CD14-positive monocyte (primary cell): Measurements from ENCODE around the gene CDK6. TPM values are rescaled to one million over a fixed set of nuclear protein-coding genes. Genes with fewer than 3 reads are reported as not detected.
A peak's percentile ranks its signal among the peaks of the same experiment; 100 is the strongest.

Source experiments
- DNase-seq, 3 donors: peaks; one replicate each; pipeline ENCODE4 v3.0.0-alpha.2; 2011 to 2022
- H2AFZ ChIP-seq: 2 replicates; pipeline ENCODE4 v1.6.0; 2012; ENCODE audit warnings: mild to moderate bottlenecking, low read depth, low read length, inconsistent platforms; ENCODE audit not compliant: insufficient read depth, poor library complexity, severe bottlenecking
- H3K27ac ChIP-seq, 2 donors: 1 replicate in 1 of 2; 2 replicates in 1 of 2; pipeline ENCODE4 v1.5.1; 2012 to 2013; ENCODE audit warnings: low read length in 2 of 2, control low read depth in 1 of 2, inconsistent platforms in 1 of 2, low read depth in 1 of 2, mild to moderate bottlenecking in 1 of 2
- H3K27me3 ChIP-seq, 2 donors: one replicate each; pipeline versions ENCODE4 v1.6.0 to v1.6.1; 2011 to 2013; ENCODE audit warnings: low read length in 2 of 2; ENCODE audit not compliant: control insufficient read depth in 2 of 2, insufficient read depth in 2 of 2
- H3K36me3 ChIP-seq, 2 donors: replicated peaks in 1 of 2; 1 replicate in 1 of 2; 2 replicates in 1 of 2; pipeline versions ENCODE4 v1.5.1 to v1.6.1; 2012 to 2013; ENCODE audit warnings: low read length in 2 of 2, control low read depth in 1 of 2, inconsistent platforms in 1 of 2, mild to moderate bottlenecking in 1 of 2; ENCODE audit not compliant: insufficient read depth in 2 of 2, control insufficient read depth in 1 of 2
- H3K4me1 ChIP-seq, 2 donors: 1 replicate in 1 of 2; 2 replicates in 1 of 2; pipeline versions ENCODE4 v1.5.1 to v1.6.1; 2012 to 2013; ENCODE audit warnings: low read length in 2 of 2, control low read depth in 1 of 2, inconsistent platforms in 1 of 2, mild to moderate bottlenecking in 1 of 2, moderate library complexity in 1 of 2; ENCODE audit not compliant: insufficient read depth in 2 of 2, control insufficient read depth in 1 of 2
- H3K4me2 ChIP-seq: replicated peaks from 2 replicates; pipeline ENCODE3; 2012; ENCODE audit warnings: low read length, moderate library complexity, mild to moderate bottlenecking; ENCODE audit not compliant: poor library complexity, severe bottlenecking; ENCODE audit errors: extremely low read depth
- H3K4me3 ChIP-seq, 3 experiments: fragments of 200-600 bp in 1 of 3; sonication (generic) in 1 of 3; replicated peaks in 1 of 3; 1 replicate in 2 of 3; 2 replicates in 1 of 3; pipeline ENCODE4 v1.5.1; 2011 to 2013; ENCODE audit warnings: low read length in 3 of 3, mild to moderate bottlenecking in 3 of 3, control low read depth in 2 of 3, low read depth in 2 of 3, inconsistent platforms in 1 of 3, moderate library complexity in 1 of 3
- H3K79me2 ChIP-seq: 2 replicates; pipeline ENCODE4 v1.6.0; 2012; ENCODE audit warnings: mild to moderate bottlenecking, control low read depth, inconsistent platforms, low read length, moderate library complexity; ENCODE audit not compliant: insufficient read depth
- H3K9ac ChIP-seq: 2 replicates; pipeline ENCODE4 v1.6.0; 2017; ENCODE audit warnings: low read length, mild to moderate bottlenecking; ENCODE audit not compliant: insufficient read depth, poor library complexity, severe bottlenecking
- H3K9me3 ChIP-seq, 2 donors: replicated peaks in 1 of 2; 1 replicate in 1 of 2; 2 replicates in 1 of 2; pipeline versions ENCODE4 v1.5.1 to v1.6.1; 2012 to 2013; ENCODE audit warnings: low read length in 2 of 2, control low read depth in 1 of 2; ENCODE audit not compliant: control insufficient read depth in 1 of 2, insufficient read depth in 1 of 2
- H4K20me1 ChIP-seq: 2 replicates; pipeline ENCODE4 v1.6.0; 2012; ENCODE audit warnings: mild to moderate bottlenecking, low read length, control low read depth, moderate library complexity; ENCODE audit not compliant: insufficient read depth
- H3K27ac Mint-ChIP-seq, 7 donors: one replicate each; pipeline ENCODE4 v1.8.0; 2020; ENCODE audit warnings: mild to moderate bottlenecking in 7 of 7, mixed read lengths in 7 of 7, moderate library complexity in 6 of 7, inconsistent platforms in 2 of 7
- H3K27me3 Mint-ChIP-seq, 3 donors: one replicate each; pipeline ENCODE4 v1.8.0; 2021 to 2022; ENCODE audit warnings: low read depth in 3 of 3, mild to moderate bottlenecking in 3 of 3, mixed read lengths in 3 of 3, moderate library complexity in 3 of 3, inconsistent platforms in 1 of 3
- H3K36me3 Mint-ChIP-seq, 2 donors: one replicate each; pipeline ENCODE4 v1.8.0; 2020; ENCODE audit warnings: mixed read lengths in 2 of 2, inconsistent platforms in 1 of 2, mild to moderate bottlenecking in 1 of 2
- H3K4me1 Mint-ChIP-seq: one replicate; pipeline ENCODE4 v1.8.0; 2020; ENCODE audit warnings: mild to moderate bottlenecking, mixed read lengths
- H3K4me3 Mint-ChIP-seq, 2 donors: one replicate each; pipeline ENCODE4 v1.8.0; 2020; ENCODE audit warnings: mild to moderate bottlenecking in 2 of 2, mixed read lengths in 2 of 2, moderate library complexity in 1 of 2
- H3K9me3 Mint-ChIP-seq, 7 donors: one replicate each; pipeline ENCODE4 v1.8.0; 2020 to 2022; ENCODE audit warnings: mixed read lengths in 7 of 7, mild to moderate bottlenecking in 6 of 7, moderate library complexity in 6 of 7, inconsistent platforms in 2 of 7
- CTCF ChIP-seq: fragments of 200-600 bp; IDR thresholded peaks from one replicate; pipeline ENCODE4 v1.8.0; 2022; ENCODE audit warnings: antibody characterized with exemption, mild to moderate bottlenecking
- WGBS: methylation state at CpG from one replicate; pipeline ENCODE4 v1.1.5; 2013; ENCODE audit warnings: missing lambda C conversion rate; ENCODE audit not compliant: insufficient coverage; 5-methylcytosine and 5-hydroxymethylcytosine counted together
- intact Hi-C, 2 donors: fragments of 100-400 bp; cut with micrococcal nuclease; formaldehyde crosslinking; loops; one replicate each; pipeline versions ENCODE4 v1.15.0 to v1.15.1; 2023
- polyA plus RNA-seq, 3 donors: library from polyadenylated mRNA; depleted of rRNA in 1 of 3; unstranded in 2 of 3; stranded (reverse) in 1 of 3; fragments of 300-500 nt in 2 of 3; fragments of >200 nt in 1 of 3; fragmentation: Illumina TruSeq in 2 of 3; gene quantifications; 1 replicate in 2 of 3; 2 replicates in 1 of 3; pipeline ENCODE4 v1.2.3, GENCODE V29; 2012 to 2021

CDK6 gene
- polyA plus RNA-seq, 3 donors = 3.4 to 4.3 (median 3.8) TPM

DNA sequence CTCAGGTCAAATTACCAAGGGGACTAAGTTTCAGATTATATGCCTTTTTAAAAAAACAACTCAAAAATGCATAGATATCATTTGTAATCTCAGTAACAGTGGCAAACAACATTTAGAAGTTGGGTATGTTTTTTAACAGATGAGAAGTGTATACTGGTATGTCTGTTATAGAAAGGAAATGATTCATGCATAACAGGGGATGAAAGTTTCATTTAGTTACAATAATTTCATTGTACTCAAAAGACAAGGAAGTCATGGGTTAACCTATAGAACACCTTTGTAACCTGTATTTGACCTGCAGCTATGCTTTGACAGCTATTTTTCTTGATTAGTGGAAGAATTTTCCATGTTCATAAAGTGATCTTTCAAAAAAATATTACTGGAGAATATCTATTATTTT lies 210.8 kb downstream of the CDK6 start:
- intact Hi-C loops = no loop called here
- Mint-ChIP-seq H3K36me3 (peaks cover 2 to 10% of the 10 kb centered on the region in 2 donors), H3K4me1 (peaks cover 24% of the 10 kb centered on the region), H3K9me3 (peaks cover 0 to 9% (median 5%) of the 10 kb centered on the region in 7 donors), H3K27ac (peak overlapping the region in 3 of 7 donors; percentile 7 to 71 (median 54)), H3K27me3 (no peaks in the 10 kb centered on the region), H3K4me3 (no peak overlapping the region)
- Histone ChIP-seq H3K27me3 (no peaks in the 10 kb centered on the region), H3K4me1 (peaks cover 9 to 21% of the 10 kb centered on the region in 2 donors), H3K9me3 (no peaks in the 10 kb centered on the region), H3K4me3 (no peak overlapping the region), H3K27ac (no peak overlapping the region), H4K20me1 (no peaks in the 10 kb centered on the region), H2AFZ (no peak overlapping the region), H3K79me2 (peaks cover 4% of the 10 kb centered on the region), H3K36me3 (no peaks in the 10 kb centered on the region), H3K4me2 (no peak overlapping the region), H3K9ac (no peak overlapping the region)
- TF ChIP-seq CTCF = no peak
- DNase-seq = no peak

DNA sequence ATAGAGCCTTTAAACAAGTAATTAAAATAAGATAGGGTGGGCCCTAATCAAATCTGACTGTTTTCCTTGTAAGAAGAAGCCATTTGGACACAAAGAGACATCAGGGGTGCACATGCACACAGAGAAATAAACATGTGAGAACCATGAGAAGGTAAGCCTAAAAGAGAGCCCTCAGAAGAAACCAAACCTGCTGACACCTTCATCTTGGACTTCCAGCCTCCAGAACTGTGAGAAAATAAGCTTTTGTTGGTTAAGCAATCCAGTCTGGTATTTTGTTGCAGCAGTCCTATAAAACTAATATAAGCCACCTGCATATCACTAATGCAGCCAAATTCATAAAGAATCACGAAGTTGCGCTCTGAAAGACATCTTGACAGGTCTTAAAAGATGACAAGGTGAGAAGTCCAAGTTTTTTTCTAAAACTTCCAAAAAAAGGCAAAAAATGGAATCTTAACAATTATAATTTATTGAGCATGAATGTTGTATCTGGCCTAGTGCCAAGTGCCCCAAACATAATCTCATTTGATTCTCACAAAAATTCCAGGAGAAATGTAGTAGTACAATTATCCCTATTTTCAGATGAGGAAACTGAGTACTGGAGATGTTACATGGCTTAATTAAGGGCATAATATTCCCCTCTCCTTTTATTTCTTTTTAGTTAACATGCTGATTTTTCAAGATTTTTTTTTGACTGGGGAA lies 211.9 kb downstream of the CDK6 start:
- no peak overlapping the region for H3K27ac Mint-ChIP-seq
- Histone ChIP-seq H2AFZ (no peak overlapping the region), H3K4me1 (peaks cover 9 to 21% of the 10 kb centered on the region in 2 donors), H3K27ac (no peak overlapping the region), H4K20me1 (no peaks in the 10 kb centered on the region), H3K27me3 (no peaks in the 10 kb centered on the region), H3K36me3 (no peaks in the 10 kb centered on the region), H3K4me2 (no peak overlapping the region), H3K9ac (no peak overlapping the region), H3K4me3 (no peak overlapping the region), H3K9me3 (no peaks in the 10 kb centered on the region), H3K79me2 (peaks cover 4% of the 10 kb centered on the region)
- H3K36me3 Mint-ChIP-seq = peaks cover 2 to 10% of the 10 kb centered on the region in 2 donors
- H3K4me1 Mint-ChIP-seq = peaks cover 24% of the 10 kb centered on the region
- no peak for TF ChIP-seq CTCF
- H3K4me3 Mint-ChIP-seq = no peak overlapping the region
- peaks cover 0 to 6% (median 5%) of the 10 kb centered on the region in 7 donors for H3K9me3 Mint-ChIP-seq
- intact Hi-C loops = loop anchor here in 1 of 2 donors (5.0 kb wide), 2 partner anchors 68 to 208 kb away; no protein-coding TSS in a partner anchor
- WGBS = no CpG with 5 or more reads among the region's 2 CpGs
- no peaks in the 10 kb centered on the region for H3K27me3 Mint-ChIP-seq
- DNase-seq = no peak
